ENCODE measurements around the gene STRN3. TPM values are rescaled to one million over a fixed set of nuclear protein-coding genes. Genes with fewer than 3 reads are reported as not detected.

Gene STRN3
- total and polyA plus RNA-seq, 2 of the 8 experiments (the other 6 are each of a cell fraction or from before 2014, with no cell fraction given) = 8.7 to 38.1 TPM

DNA sequence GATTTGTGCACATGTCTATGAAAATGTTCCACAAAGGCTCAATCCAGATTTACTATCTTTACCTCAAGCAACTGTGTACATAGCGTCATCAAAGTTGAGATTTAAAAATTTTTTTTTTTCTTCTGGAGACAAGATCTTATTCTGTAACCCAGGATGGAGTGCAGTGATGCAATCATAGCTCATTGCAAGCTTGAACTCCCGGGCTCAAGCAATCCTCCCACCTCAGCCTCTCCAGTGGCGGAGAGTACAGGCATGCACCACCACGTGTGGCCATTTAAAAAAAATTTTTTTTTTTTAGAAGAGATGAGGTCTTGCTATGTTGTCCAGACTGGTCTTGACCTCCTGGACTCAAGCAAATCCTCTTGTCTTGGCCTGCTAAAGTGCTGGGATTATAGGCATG is 149.5 kb downstream of the STRN3 start:
- Histone ChIP-seq H3K9ac (replicated peaks in 1 of 4; ENCODE audit: extremely low read depth in 1 of 4, low read depth in 3 of 4, low read length in 3 of 4) (no peak overlapping the region), H2AFZ (ENCODE audit: low read length) (no peak overlapping the region), H3K23me2 (ENCODE audit: low read depth, low read length) (peaks cover 15% of the 10 kb centered on the region; the same call in 1 of the 2 replicates), H3K18ac (ENCODE audit: extremely low read depth, low read length) (no peak overlapping the region), H3K14ac (ENCODE audit: insufficient read length) (no peak overlapping the region), H3K27ac (ENCODE audit: low read depth, low read length) (no peak overlapping the region), H2BK15ac (ENCODE audit: low read length) (no peak overlapping the region), H2BK120ac (replicated peaks; ENCODE audit: low read depth, low read length) (no peak overlapping the region), H3K4me2 (ENCODE audit: insufficient read depth in 1 of 2, low read depth in 2 of 2, low read length in 2 of 2) (no peak overlapping the region; a peak in 1 of 4 replicates), H3K4ac (replicated peaks; ENCODE audit: insufficient read length, low read depth, low read length) (no peak overlapping the region), H4K5ac (ENCODE audit: insufficient read length, low read depth, low read length) (no peak overlapping the region), H3K23ac (ENCODE audit: insufficient read length) (no peak overlapping the region), H3K36me3 (ENCODE audit: control insufficient read depth in 2 of 4, insufficient read depth in 4 of 4, low read length in 3 of 4) (peaks cover 0 to 14% (median 0%) of the 10 kb centered on the region in 4 experiments; a peak in 2 of 8 replicates), H4K20me1 (replicated peaks in 1 of 2; ENCODE audit: control insufficient read depth in 1 of 2, insufficient read depth in 2 of 2, low read length in 2 of 2) (no peaks in the 10 kb centered on the region), H3K56ac (replicated peaks; ENCODE audit: insufficient read length, low read depth, low read length) (no peak overlapping the region), H3K4me3 (ENCODE audit: extremely low read depth in 1 of 4, insufficient read depth in 2 of 4, low read depth in 3 of 4, low read length in 4 of 4) (no peak overlapping the region), H3K27me3 (replicated peaks in 1 of 4; ENCODE audit: control insufficient read depth in 3 of 4, extremely low read depth in 1 of 4, insufficient read depth in 3 of 4, low read length in 3 of 4) (peaks cover 14 to 39% (median 32%) of the 10 kb centered on the region in 4 experiments), H3K4me1 (replicated peaks in 1 of 4; ENCODE audit: control insufficient read depth in 3 of 4, insufficient read depth in 4 of 4, low read length in 3 of 4) (peaks cover 1 to 20% (median 8%) of the 10 kb centered on the region in 4 experiments; a peak in 6 of 7 replicates), H2BK5ac (ENCODE audit: low read depth, low read length) (no peak overlapping the region), H3K79me1 (ENCODE audit: low read depth, low read length) (no peaks in the 10 kb centered on the region), H2BK20ac (ENCODE audit: low read length) (no peak overlapping the region), H4K8ac (ENCODE audit: extremely low read depth, insufficient read depth, low read length) (no peak overlapping the region), H3K9me3 (ENCODE audit: insufficient read depth in 2 of 2, low read depth in 1 of 2, low read length in 1 of 2) (no peaks in the 10 kb centered on the region), H3K79me2 (ENCODE audit: control insufficient read depth in 1 of 2, insufficient read depth in 2 of 2, low read length in 2 of 2) (no peaks in the 10 kb centered on the region; a peak in 1 of 4 replicates), H2AK5ac (ENCODE audit: low read depth, low read length) (no peak overlapping the region), H2BK12ac (ENCODE audit: low read depth, low read length) (no peak overlapping the region), H4K91ac (replicated peaks; ENCODE audit: insufficient read length, low read length) (no peak overlapping the region)
- DNase-seq (ENCODE audit: low read depth in 1 of 2, low spot score in 2 of 2) = no peak
- FAIRE-seq = no peak
- WGBS, 2 experiments (ENCODE audit: extremely low coverage in 1 of 2, insufficient coverage in 1 of 2, insufficient read length in 1 of 2, insufficient replicate concordance in 2 of 2, low coverage in 1 of 2, low lambda C conversion rate in 2 of 2, missing lambda C conversion rate in 1 of 2) = 87% methylated on average over 4 of the region's 4 CpGs; no CpG with 5 or more reads in 1 of the 2 experiments
- ChIA-PET POLR2A (ENCODE audit: partially characterized antibody) (no interaction called here), CTCF (ENCODE audit: partially characterized antibody) (interaction anchor here (0.6 kb wide), 1 partner anchor 175 kb away, joined by 3 read pairs; no protein-coding TSS in a partner anchor)
- no peak for TF ChIP-seq ZNF274 (IDR thresholded peaks at IDR 0.05; ENCODE audit: borderline replicate concordance, extremely low read depth, low read length)
- TF ChIP-seq RBBP5 (IDR thresholded peaks at IDR 0.05; ENCODE audit: borderline replicate concordance, low read depth, low read length) = no peak
- TF ChIP-seq CBX5 (IDR thresholded peaks at IDR 0.05; ENCODE audit: low read depth, low read length) = no peak
- TF ChIP-seq, protein P1, sequence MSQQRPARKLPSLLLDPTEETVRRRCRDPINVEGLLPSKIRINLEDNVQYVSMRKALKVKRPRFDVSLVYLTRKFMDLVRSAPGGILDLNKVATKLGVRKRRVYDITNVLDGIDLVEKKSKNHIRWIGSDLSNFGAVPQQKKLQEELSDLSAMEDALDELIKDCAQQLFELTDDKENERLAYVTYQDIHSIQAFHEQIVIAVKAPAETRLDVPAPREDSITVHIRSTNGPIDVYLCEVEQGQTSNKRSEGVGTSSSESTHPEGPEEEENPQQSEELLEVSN (IDR thresholded peaks at IDR 0.05) = no peak
- TF ChIP-seq TAF7 (optimal IDR thresholded peaks at IDR 0.05; ENCODE audit: borderline replicate concordance, low read depth, low read length) = no peak
- no peak for TF ChIP-seq FOSL1 (IDR thresholded peaks at IDR 0.05; ENCODE audit: insufficient read depth, low read depth, low read length)
- no peak for TF ChIP-seq CREB1 (IDR thresholded peaks at IDR 0.05)
- no peak for TF ChIP-seq CHD2 (IDR thresholded peaks at IDR 0.05; ENCODE audit: low read length)
- no peak for TF ChIP-seq MAFK (IDR thresholded peaks at IDR 0.05; ENCODE audit: low read depth, low read length)
- TF ChIP-seq KDM4A (IDR thresholded peaks at IDR 0.05; ENCODE audit: low read depth, low read length, severe bottlenecking) = no peak
- TF ChIP-seq, protein P2, sequence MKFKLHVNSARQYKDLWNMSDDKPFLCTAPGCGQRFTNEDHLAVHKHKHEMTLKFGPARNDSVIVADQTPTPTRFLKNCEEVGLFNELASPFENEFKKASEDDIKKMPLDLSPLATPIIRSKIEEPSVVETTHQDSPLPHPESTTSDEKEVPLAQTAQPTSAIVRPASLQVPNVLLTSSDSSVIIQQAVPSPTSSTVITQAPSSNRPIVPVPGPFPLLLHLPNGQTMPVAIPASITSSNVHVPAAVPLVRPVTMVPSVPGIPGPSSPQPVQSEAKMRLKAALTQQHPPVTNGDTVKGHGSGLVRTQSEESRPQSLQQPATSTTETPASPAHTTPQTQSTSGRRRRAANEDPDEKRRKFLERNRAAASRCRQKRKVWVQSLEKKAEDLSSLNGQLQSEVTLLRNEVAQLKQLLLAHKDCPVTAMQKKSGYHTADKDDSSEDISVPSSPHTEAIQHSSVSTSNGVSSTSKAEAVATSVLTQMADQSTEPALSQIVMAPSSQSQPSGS (IDR thresholded peaks at IDR 0.05; ENCODE audit: low read length) = no peak
- TF ChIP-seq CBX8 (IDR thresholded peaks at IDR 0.05; ENCODE audit: borderline replicate concordance, low read depth, low read length) = no peak

Data from H1 (cell line).